Kidney capillary endothelial cell (primary cell): ENCODE measurements around the gene CHAF1A.

Experiments
- DNase-seq: peaks from one replicate; pipeline ENCODE4 v3.0.0-alpha.2; 2018; ENCODE audit warnings: low spot score

CHAF1A gene

DNA sequence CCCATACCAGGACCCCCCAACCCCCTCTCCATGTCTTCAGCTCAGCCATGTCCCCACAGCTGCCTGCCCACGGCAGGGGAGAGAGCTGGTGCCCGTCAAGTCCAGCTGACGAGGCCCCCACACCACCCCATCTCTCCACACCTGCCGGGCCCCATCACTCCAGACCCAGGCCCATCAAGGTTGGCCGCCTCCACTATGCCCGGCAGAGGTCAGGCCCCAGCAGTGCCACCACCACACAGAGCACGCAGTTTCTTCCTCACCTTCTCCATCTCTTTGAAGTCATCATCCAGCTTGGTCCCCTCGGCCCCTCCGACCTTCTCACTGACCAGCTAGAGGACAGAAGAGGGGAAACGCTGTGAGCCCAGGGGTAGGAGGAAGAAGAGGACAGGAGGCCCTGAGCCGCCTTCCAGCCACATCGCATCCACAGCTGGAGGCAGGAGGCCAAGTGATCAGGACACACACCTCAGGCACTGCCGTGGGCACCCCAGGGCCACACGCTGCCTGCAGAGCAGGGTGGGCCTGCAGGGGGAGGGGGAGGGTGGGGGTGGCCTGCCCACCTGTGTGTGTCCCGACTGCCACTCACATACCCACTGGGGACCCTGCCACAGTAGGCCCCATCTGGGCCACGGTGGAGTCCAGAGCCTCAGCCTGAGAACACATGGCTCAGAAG lies 35.6 kb upstream of the CHAF1A start:
- DNase-seq, result no peak

DNA sequence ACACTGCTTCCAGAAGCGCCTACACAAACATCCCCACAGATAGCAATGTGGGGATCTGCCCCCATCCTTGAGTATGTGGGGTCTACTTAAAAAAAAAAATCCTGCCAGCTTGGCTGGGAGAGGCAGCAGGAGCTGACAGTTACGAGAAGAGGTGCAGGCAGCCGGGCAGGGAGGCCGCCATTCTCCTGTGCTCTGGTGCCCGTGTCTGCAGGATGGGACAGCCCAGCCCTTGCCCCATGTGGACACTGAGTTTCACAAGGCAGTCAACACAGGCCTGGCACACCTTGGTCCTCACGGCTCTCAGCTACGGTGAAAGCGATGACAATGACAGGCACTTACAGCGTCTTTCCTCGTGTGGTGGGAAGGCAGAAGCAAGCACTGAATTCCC lies 35.1 kb upstream of the CHAF1A start:
- no peak for DNase-seq

DNA sequence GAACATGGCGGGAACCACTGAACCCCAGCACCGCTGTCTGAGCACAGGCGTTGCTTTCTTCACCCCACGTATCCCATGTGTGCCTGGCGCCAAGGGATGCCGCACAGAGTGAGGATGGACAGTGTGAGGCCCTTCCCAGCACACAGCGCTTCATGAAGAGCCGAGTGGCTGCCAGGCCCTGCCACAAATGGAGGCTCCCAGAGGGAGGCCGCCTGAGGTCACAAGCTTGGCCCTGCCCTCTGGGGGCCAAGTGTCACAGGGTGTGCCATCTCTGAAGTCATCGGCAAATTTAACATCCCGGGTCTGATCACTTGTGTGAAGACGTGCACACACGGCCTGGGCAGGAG lies 34.7 kb upstream of the CHAF1A start:
- no peak for DNase-seq

DNA sequence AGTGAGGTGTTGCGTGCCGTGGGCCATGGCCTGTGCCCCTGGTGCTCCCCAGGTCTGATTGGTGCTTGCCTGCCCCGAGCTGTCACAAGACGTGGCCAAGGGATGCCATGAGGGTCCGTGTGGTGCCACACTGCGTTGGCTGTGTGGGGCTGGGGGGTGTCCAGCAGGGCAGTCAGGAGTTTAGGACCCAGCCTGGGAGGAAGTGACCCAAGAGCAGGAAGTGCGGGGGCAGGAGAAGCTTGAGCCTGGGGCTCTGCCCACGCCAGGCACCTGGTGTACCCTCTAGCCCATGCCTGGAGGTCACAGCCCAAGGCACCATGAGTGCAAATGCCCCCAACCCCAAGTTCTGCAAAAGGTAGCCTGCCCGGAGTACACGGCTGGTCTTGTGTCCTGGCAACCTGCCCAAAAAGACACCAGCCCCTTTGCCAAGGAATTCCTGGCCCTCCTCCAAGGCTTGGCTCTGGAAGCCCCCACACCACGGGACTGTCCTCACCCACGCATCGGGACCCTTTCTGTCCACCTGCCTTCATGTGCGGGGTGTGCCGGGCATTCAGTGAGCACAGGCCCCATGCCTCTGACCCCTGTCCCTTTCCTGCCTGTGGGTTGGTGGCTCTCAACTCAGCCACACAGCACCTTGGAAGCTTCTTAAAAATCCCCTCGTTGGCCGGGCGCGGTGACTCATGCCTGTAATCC lies 34.2 kb upstream of the CHAF1A start:
- no peak for DNase-seq

DNA sequence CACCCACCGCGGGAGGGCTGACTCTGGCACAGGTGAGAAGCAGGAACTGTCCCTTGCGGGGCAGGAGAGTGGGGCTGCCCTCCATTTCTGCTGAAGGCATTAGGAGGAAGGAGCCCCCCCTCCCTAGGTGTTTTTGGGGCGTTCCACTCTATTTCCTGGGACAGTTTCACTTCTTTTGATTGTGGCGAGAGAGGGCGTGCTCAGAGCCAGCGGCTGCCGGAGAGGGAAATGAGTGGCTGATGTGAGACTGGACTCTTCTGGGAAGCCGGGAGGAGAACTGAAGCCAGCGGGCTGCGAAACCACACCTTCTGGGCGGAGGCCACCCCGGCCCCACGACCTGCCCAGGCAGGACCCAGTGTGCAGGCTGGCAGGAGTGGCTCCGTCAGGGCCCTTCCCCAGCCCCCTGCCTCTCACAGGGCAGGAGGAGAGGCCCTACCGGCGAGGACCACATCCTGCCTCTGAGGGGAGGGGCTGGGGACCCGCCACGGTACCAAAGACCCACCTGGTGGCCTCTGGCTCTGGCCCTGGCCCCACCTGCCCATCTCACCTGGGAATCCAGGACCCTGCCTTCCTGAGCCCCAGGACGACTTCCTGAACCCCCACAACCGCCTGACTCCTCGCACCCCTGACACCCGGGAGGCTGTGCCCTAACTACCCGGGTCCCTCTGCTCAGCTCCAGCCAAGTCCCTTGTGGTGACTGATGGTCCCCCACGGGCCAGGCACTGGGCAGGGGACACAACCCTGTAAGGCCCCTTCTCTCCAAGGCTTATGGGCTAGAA lies 33.1 kb upstream of the CHAF1A start:
- DNase-seq, result no peak

DNA sequence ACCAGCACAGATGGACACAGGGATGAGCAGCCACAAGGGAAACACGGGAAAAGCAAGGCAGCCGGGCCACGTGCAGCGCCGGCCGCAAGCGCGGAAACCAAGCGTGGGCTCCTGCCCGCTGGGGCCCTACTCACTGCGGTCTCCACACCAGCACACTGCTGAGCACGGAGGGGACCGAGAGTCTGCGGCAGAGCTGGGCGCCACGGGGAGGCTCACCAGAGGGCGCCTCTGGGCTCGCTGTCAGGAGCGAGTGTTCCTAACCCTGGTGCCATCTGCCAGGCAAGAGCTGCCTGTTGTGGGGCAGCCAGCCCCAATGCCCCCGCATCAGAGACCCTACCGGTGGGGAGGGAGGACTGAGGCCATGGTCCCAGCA lies 32.6 kb upstream of the CHAF1A start:
- no peak for DNase-seq

DNA sequence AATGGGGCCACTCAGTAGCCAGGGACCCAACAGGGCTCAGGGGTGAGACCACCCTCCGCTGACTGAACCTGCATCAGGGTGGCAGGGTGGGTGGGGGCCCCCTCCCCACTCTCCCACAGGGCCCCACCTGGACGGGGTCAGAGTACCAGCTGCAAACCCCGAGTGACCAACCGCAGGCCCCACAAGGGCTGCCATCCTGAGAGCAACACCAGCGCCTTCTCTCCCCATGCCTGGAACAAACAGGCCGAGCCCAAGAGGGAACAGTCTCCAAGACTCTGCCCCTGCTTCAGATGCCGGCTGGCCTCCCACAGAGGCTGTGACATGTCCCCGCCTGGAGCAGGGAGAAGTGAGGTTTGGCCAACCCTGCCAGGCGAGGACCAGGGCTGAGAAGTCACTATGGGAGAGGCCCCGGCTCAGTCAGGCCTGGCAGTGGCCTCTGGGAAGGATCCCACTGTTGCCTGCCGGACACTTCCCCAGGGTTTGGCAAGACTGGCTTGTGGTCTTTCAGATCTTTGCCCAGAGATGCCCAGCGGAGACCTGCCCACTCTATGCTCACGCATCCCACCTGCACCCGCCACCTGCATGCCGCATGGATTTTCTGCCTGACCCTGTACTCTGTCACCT lies 31.9 kb upstream of the CHAF1A start:
- no peak for DNase-seq

DNA sequence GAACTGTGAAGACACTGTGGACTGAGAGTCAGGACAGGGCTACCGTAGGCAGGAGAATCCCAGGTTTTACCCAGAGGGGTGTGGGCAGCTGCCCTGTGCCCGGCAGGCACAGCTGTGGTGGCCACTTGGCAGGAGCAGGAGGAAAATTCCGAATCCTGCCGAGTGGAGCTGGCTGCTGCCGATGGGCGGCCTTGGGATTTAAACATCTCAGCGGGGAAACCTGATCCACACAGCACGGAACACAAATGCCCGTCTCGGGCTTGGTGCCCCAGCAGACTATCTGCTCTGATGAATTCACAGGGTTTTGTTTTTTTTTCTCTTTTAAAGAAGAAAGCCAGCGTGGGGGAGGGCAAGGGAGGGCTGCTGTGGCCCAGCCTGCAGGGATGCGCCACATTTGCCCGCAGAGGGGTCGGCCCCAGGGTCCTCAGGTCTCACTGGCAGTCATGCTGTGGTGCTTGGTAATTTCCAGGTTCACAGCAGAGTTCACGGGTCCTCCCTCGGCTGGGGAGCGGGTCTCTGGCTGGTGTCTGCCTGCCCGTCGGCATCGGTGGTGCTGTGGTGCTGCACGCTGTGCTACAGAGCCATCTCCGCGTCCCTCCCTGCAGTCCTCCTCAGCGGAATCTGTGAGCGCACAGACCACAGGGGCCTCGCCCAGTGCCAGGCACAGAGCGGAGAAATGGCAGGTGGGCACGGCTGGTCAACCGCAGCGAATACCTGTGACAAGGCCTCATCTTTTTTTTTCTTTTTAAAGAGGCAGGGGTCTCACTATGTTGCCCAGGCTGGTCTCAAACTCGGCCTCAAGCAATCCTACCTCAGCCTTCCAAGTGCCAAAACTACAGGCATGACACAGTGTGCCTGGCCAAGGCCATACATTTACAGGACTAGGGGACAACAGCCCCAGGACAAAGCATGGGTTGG lies 30.9 kb upstream of the CHAF1A start:
- DNase-seq, result no peak

DNA sequence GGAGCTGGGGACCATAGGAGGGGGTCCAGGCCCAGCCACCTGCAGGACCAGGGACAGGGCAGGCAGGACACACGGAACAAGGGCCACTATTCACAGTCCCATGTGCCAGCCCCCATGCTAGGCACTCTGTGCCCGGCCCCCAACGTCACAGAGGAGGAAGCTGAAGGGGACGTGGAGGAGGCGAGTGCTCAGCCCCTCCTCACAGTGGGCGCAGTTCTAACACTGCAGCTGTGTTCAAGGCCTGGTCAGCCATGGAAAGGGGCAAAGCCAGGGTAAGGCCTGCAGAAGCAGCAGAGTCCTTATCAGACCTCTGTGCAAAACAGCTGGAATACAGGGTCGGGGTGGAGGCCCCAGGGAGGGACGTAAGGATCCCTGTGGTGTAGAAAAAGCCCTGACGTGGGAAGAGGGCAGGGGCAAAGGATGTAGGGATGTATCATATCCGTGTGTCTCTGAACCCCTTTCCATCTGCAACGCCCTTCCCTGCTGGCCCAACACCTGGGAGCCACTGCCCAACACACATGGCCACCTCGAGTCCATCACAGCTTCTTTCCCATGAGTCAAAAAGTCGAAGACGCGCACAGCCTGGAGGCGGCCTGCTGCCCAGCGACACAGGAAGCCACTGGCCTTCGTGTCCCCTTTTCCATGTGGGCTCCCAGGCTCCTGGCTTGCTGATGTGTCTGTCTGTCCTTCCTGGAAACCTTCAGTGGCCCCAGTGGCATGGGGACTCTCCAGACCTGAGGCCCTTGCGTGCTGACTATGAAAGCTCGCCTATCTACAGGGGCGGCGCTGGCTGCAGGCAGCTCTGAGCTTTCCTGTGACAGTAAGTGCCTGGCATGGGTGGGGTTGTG lies 30.1 kb upstream of the CHAF1A start:
- no peak for DNase-seq

DNA sequence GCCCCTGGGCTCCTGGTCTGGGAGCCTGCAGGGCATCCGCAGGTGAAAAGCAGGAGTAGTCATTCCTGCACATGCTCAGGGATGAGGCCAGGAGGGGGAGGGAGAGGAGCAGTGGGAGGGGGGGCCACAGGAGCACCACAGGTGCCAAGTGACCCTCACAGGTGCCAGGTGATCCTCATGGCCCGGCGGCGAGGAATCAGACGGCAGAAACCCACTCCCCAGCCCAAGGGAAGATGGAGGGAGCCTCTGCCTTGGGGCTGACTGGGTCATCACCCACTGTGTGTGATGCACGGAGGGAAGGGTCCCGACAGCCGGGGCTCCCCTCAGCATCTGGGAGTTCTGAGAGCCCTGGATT lies 29.4 kb upstream of the CHAF1A start:
- no peak for DNase-seq

DNA sequence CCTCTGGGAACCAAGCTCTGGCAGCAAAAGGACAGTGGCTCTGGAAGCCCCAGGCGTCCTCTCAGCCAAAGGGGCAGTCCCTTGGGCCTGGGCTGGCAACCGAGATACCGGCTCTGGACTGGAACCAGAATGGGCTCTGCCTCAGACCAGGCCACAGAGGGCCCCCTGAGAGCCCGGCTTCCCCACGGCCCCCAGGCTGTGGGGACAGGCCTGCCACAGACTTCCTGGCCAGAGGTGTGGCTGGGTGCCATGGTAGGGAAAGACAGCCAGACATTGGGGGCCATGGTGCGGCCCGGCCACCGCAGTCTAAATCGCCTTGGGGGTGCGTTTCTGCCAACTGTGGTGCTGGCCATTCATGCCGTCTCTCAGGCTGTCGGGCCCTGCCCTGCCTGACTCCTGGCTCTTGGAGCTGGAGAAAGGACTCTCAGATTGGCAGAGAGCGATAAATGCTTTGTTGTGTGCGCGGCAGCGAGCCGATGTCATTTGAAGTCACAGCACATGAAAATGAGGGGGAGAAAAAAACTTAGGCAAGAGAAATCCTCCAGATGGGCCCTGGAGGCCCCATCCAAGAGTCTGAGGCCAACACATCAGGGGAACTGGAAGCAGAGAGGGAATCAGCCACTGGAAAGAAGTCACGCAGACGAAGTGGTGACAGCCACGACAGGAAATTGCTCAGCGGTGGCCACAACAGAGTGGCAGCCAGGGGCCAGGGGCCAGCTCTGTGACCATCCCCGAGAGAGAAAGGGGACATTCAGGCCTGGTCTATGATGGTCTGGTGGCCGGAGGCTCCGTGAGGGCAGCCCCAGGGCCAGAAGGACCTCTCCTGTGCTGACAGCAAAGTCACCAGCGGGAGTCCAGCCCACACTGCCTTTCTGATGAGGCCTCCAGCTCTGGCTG lies 28.6 kb upstream of the CHAF1A start:
- DNase-seq, result no peak

DNA sequence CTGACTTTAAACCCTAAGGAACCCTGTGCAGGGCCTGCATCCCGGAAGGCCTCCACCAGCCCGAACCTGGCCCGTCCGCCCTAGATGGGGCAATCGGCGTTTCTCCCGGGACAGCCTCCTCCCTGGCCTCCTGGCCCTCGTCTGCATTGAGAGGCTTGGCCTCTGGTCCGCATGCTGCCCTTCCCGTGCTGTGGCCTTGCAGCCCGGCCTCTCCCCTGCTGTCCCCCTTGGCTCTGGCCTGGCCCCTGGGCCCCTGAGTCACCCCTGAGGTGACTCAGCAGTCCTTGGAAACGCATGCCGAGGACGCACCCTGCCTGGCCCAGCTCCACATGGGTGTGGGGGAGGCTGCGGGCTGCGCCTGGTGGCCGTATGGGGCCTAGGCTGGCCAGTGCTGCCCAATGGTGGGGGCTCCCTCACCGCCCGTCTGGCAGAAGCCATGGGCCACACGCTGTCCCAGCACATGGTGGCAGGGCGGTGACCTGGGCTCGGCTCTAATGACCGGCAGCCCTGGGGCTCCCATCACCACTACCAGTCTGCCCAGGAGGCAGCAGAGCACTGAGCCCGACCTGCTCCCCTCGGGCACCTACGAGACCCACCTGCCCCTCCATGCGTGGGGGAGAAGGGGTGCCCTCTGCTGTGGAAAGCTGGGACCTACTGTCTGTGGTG lies 27.8 kb upstream of the CHAF1A start:
- peak; percentile 87 for DNase-seq

DNA sequence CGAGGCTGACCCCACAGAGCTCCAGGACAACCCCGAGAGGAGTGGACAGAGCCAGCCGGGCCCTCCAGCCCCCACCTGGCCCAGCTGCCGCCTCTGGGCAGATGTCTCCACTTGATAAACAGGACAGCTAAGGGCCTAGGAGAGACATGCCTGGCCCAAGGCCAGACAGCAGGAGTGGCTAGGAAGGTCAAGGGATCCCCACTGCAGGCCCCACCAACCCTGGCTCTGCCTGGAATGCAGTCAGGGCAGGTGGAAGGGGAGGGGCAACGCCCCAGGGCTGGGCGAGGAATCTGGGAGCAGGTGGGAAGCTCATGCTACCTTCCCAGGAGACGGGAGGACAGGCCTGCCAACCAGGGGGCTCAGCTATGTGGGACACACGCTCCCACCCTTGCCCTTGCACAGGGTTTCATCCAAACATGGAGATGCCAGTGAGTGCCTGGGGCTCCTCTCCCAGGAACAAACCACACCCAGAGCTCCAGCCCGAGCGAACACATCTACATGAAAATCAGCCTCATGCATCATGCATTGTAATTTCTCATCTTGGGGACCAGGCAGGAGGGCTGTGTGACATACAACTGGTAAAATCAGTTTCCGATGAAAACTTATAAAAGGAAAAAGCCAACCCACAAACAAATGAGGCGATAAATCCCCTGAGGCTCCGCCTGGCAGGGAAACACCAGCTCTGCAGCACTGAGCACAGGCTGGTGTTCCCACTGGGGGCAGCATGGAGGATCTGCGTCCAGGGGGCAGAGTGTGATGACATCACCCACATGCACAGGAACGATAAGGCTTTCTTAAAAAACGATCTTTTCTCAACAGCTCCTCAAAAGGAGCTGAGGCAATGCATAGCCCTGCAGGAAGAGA lies 27.0 kb upstream of the CHAF1A start:
- DNase-seq, result no peak

DNA sequence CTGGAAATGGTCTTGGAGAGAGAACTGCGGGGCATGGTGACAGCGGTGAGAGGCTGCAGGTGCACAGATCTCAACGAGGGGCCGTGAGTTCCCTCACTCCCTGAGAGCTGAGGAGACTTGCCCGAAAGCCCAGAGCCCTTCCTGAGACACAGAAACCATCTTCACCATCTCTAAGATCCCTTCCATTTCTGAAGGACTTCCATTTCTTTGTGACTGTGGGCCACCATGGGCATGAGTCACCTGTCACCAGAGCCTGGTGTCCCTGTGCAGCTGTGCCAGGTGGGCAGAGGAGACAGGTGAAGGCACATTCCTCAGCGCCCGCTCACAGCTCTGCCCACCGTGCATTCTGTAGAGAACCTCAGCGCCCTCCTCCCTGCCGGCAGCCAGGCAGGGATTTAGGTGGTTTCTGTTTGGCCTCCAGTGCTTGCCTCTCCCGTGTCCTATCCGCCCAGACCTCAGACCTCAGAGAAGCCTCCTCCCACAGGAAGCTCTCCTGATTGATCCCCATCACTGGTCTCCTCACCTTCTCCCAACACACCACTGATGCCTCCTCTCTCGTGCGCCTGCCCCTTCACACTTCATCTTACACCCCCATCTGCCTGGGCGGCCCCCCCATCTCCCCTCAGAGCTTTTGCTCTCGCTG lies 26.3 kb upstream of the CHAF1A start:
- no peak for DNase-seq

DNA sequence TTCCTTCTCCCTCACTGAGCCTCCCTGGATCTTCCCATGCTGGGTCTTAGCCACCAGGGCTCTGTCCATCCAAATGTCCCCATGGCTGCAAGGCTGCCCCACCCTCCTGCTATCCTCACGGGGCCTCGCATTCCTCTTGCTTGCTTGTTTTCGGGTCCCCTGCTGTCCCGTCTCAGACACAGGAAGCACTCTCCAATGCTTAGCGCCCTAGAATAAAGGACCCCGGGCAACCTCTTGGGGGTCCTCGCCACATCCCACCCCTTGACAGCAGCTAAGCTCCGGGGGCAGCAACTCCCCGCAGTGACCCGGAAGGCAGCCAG lies 25.8 kb upstream of the CHAF1A start:
- DNase-seq, result no peak

DNA sequence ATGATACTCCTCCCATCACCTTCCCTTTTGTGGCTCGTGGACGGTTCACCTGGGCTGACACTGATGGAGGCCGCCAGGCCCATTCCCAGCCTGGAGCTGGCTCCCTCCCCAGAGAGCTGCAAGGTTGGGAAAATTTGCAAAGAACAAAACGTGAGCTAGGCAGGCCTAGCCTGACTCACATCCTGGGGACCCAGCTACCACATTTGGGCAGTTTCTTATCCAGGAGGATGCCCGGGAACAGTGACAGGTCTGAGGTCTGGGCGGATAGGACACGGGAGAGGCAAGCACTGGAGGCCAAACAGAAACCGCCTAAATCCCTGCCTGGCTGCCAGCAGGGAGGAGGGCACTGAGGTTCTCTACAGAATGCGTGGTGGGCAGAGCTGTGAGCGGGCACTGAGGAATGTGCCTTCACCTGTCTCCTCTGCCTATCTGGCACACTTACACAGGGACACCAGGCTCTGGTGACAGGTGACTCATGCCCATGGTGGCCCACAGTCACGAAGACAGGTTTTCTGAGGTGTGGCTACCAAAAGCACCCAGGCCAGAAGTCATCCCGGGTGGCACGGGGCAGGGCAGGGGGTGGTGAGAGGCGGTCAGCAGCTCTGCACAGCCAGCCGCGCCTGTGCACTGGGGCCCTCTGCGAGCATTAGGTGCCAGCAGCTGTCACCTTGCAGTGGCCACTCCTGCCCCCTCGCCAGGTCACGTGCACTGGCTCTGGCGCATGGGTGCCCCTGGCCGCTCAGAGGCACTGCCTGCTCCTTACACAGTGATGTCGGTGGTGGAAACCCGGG lies 25.3 kb upstream of the CHAF1A start:
- no peak for DNase-seq

DNA sequence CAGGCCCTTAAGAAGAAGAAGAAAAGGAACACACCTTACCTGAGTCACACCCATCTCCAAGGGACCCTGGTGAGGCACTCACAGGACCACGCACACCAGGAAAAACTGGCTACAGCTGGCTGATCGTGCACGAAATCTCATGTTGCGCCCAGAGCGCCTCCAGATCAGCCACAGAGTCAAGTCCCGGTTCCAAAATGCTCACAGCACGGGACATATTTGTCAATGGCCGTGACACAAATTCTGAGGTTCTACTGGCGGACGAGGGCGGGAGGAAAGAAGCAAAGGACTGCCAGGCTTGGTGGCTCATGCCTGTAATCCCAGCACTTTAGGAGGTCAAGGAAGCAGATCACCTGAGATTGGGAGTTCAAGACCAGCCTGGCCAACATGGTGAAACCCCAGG lies 23.6 kb upstream of the CHAF1A start:
- DNase-seq, result no peak
